Breast epithelium (tissue), 4 donors: ENCODE measurements around the gene DHRS3. TPM values are rescaled to one million over a fixed set of nuclear protein-coding genes. Genes with fewer than 3 reads are reported as not detected.
A peak's percentile ranks its signal among the peaks of the same experiment; 100 is the strongest.
"Not testable (repeated sequence)": the region's sequence is repeated elsewhere in the genome, so short reads cannot be mapped to it uniquely, and the experiment has no call there.

Experiments used
- DNase-seq, 2 donors: peaks; one replicate each; pipeline ENCODE4 v3.0.0-alpha.2; 2019; ENCODE audit warnings: low spot score in 2 of 2
- H3K27ac ChIP-seq, 2 donors: fragments of 200-600 bp; sonication (generic) in 1 of 2; one replicate each; pipeline ENCODE4 v1.5.1; 2016 to 2019; ENCODE audit warnings: mild to moderate bottlenecking in 1 of 2
- H3K27me3 ChIP-seq, 2 donors: fragments of 200-600 bp; sonication (generic) in 1 of 2; one replicate each; pipeline versions ENCODE4 v1.5.1 to v1.6.0; 2017 to 2019; ENCODE audit warnings: control low read depth in 1 of 2, mild to moderate bottlenecking in 1 of 2
- H3K36me3 ChIP-seq: fragments of 200-600 bp; one replicate; pipeline ENCODE4 v1.5.1; 2019
- H3K4me1 ChIP-seq, 2 donors: fragments of 200-600 bp; sonication (generic); one replicate each; pipeline ENCODE4 v1.5.1; 2016 to 2019; ENCODE audit warnings: control low read depth in 1 of 2
- H3K4me3 ChIP-seq, 3 donors: fragments of 200-600 bp; sonication (generic); 1 replicate in 2 of 3; 2 replicates in 1 of 3; pipeline ENCODE4 v1.5.1; 2016 to 2019; ENCODE audit warnings: mild to moderate bottlenecking in 3 of 3, moderate library complexity in 2 of 3
- H3K9me3 ChIP-seq, 2 donors: fragments of 200-600 bp; sonication (generic) in 1 of 2; one replicate each; pipeline ENCODE4 v1.5.1; 2016 to 2019; ENCODE audit warnings: control low read depth in 1 of 2
- POLR2A ChIP-seq: fragments of 450-650 bp; IDR thresholded peaks from one replicate; pipeline ENCODE4 v1.6.1; 2016; ENCODE audit warnings: antibody characterized with exemption, mild to moderate bottlenecking, moderate library complexity
- POLR2AphosphoS5 ChIP-seq, 3 donors: sonication (generic); formaldehyde crosslinking; IDR thresholded peaks; one replicate each; pipeline ENCODE4 v1.6.1; 2017; ENCODE audit warnings: antibody characterized with exemption in 3 of 3
- intact Hi-C: fragments of 100-400 bp; cut with DNase I; formaldehyde crosslinking; loops from one replicate; pipeline ENCODE4 v1.15.1; 2023; ENCODE audit warnings: low total_unique reads
- total RNA-seq, 3 donors: library from RNA; depleted of rRNA; stranded (reverse); fragments of >200 nt; gene quantifications; one replicate each; pipeline ENCODE4 v1.1.0, GENCODE V29; 2016
- TF ChIP-seq, protein P1 (sequence below), 3 donors: fragments of 450-650 bp; IDR thresholded peaks; one replicate each; pipeline ENCODE4 v1.5.1; 2016 to 2017; ENCODE audit warnings: antibody characterized with exemption in 3 of 3, mild to moderate bottlenecking in 3 of 3, moderate library complexity in 3 of 3

DHRS3 gene
- total RNA-seq, 3 donors from 2014 or later, result 109 to 151 (median 117) TPM

DNA sequence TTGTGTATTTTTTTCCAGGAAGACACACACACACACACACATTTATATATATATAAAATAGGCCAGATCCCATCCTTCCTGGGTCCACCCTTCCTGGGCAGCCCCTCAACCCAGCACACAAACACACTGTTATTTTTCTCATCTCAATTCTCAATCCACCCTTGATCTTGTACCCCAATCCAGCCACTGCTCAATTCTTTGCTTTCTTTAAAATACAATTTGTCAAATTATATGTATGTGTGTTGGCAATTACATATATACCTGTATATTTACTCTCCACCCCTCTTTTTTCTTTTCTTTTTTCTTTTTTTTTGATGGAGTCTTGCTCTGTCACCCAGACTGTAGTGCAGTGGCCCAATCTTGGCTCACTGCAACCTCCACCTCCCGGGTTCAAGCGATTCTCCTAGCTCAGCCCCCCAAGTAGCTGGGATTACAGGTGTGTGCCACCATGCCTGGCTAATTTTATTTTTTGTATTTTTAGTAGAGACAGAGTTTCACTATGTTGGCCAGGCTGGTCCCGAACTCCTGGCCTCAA lies 88.3 kb downstream of the DHRS3 start:
- TF ChIP-seq, protein P1, sequence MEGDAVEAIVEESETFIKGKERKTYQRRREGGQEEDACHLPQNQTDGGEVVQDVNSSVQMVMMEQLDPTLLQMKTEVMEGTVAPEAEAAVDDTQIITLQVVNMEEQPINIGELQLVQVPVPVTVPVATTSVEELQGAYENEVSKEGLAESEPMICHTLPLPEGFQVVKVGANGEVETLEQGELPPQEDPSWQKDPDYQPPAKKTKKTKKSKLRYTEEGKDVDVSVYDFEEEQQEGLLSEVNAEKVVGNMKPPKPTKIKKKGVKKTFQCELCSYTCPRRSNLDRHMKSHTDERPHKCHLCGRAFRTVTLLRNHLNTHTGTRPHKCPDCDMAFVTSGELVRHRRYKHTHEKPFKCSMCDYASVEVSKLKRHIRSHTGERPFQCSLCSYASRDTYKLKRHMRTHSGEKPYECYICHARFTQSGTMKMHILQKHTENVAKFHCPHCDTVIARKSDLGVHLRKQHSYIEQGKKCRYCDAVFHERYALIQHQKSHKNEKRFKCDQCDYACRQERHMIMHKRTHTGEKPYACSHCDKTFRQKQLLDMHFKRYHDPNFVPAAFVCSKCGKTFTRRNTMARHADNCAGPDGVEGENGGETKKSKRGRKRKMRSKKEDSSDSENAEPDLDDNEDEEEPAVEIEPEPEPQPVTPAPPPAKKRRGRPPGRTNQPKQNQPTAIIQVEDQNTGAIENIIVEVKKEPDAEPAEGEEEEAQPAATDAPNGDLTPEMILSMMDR (IDR thresholded peaks at IDR 0.05), result no peak
- TF ChIP-seq POLR2A (no peak), POLR2AphosphoS5 (IDR thresholded peaks at IDR 0.05) (no peak)
- Histone ChIP-seq H3K9me3 (no peaks in the 10 kb centered on the region), H3K4me3 (no peak overlapping the region), H3K27me3 (no peaks in the 10 kb centered on the region), H3K36me3 (no peaks in the 10 kb centered on the region), H3K4me1 (no peaks in the 10 kb centered on the region), H3K27ac (no peak overlapping the region)
- no peak for DNase-seq
- intact Hi-C loops, result loop anchor here (5.0 kb wide), 1 partner anchor 97 kb away; no protein-coding TSS in a partner anchor

DNA sequence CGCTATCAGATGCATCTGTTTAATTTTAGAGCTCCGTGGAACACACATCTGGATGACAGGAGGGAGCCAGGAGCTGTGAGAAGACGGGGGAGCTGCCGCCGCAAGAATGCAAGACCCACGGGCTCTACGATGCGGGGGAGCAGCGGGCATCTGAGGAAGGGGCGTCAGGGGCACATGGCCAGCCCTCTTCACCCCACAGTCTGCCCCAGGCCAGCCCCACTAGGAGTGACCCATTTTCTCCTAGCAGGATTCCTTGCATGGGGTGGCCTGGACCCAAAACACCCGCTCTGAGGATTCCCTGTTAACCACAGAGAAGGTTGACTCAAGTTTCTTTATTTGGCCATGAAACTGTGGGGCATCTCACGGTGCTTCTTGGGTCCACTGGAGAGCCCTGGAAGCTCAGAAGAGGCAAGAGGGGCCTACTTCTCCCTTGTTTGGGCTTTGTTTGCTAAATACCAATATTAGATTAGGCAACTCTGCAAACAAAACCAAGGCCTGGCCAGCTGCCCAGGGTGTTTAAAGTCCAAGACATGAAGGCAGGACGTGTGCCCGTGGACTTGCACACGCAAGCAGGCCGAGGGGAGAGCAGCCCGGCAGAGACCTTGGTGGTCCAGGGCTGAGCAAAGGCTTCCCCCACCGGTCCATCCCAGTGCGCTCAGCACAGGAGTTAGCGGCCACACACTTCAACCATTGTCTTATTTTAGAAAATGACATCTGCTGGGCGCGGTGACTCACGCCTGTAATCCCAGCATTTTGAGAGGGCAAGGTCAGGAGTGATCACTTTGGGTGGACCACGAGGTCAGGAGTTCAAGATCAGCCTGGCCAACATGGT lies 89.8 kb downstream of the DHRS3 start:
- TF ChIP-seq POLR2AphosphoS5 (IDR thresholded peaks at IDR 0.05), result peak in 1 of 3 donors; percentile 36
- TF ChIP-seq, protein P1 (IDR thresholded peaks at IDR 0.05), result no peak
- TF ChIP-seq POLR2A, result no peak
- Histone ChIP-seq H3K4me3 (no peak overlapping the region), H3K36me3 (no peaks in the 10 kb centered on the region), H3K9me3 (no peaks in the 10 kb centered on the region), H3K4me1 (no peaks in the 10 kb centered on the region), H3K27me3 (no peaks in the 10 kb centered on the region), H3K27ac (peak overlapping the region in 1 of 2 donors; percentile 77)
- DNase-seq, result peak; percentile 65 to 94
- intact Hi-C loops, result loop anchor here (5.0 kb wide), 1 partner anchor 96 kb away; no protein-coding TSS in a partner anchor

DNA sequence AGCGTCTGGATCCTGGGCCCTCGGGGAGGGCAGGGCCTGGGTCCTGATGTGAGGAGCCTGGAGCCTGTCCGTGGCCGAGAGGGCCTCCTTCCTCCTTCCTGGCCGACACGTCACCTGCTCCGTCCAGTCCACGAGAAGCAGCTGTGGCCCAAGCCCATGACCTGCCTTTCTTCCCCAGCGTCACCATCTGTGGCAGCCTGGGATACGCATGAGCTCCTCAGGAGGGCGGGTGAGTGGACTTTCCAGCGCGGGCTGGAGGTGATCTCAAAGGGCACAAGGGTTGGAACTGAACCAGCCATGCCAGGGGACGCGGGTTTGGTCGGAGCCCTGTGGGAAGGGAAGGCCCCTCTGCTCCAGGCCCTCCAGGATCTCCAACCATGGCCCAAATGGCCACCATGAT lies 90.4 kb downstream of the DHRS3 start:
- Histone ChIP-seq H3K27ac (peak overlapping the region in 1 of 2 donors; percentile 77), H3K4me1 (no peaks in the 10 kb centered on the region), H3K9me3 (no peaks in the 10 kb centered on the region), H3K27me3 (no peaks in the 10 kb centered on the region), H3K4me3 (no peak overlapping the region), H3K36me3 (no peaks in the 10 kb centered on the region)
- intact Hi-C loops, result loop anchor here (5.0 kb wide), 1 partner anchor 95 kb away; no protein-coding TSS in a partner anchor
- TF ChIP-seq, protein P1 (IDR thresholded peaks at IDR 0.05), result no peak
- no peak for TF ChIP-seq POLR2A
- TF ChIP-seq POLR2AphosphoS5 (IDR thresholded peaks at IDR 0.05), result no peak
- no peak for DNase-seq

DNA sequence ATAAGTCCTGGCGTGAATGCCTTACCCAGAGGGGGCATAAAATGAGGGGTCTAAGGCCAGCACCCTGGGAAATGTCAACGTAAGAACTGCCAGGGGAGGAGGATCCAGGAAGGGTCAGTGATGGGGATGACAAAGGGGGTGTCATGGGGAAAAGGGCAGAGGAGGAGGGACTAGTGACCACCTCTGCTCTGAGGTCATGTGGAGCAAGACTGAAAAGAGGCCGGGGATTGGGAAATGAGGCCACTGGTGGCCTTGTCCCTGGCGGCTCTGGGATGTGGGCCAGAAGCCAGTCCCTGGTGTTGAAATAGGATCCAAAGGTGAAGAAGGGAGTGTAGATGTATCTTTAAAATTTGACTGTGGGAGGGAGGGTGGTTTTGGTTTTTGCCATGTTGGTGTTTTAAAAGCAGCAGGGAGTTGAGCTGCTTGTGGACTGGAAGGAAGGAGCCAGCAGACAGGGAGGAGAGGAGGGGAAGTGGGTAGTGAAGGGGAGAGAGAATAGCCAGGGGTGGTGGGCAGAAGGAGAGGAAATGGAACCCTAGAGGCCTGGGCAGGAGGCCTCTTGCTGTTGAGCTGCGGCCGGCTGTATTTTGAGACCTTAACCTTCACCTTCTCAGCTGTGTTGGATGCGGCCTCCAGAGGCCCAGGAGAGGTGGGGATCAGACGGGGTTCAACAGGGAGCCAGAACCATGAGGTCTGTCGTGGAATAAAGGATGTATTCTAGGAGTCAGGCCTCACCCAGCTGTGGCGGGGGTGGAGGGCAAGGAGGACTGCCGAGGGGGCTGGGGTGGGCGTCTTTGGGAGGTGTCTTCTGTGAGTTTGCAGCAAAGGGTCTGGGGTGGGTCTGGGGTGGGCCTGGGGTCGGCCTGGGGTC lies 92.5 kb downstream of the DHRS3 start:
- TF ChIP-seq POLR2A (no peak), POLR2AphosphoS5 (IDR thresholded peaks at IDR 0.05) (peak in 2 of 3 donors; percentile 79 to 92)
- Histone ChIP-seq H3K27ac (peak overlapping the region in 1 of 2 donors; percentile 56), H3K27me3 (no peaks in the 10 kb centered on the region), H3K9me3 (no peaks in the 10 kb centered on the region), H3K36me3 (no peaks in the 10 kb centered on the region), H3K4me1 (no peaks in the 10 kb centered on the region), H3K4me3 (no peak overlapping the region)
- intact Hi-C loops, result loop anchor here (5.0 kb wide), 1 partner anchor 93 kb away; no protein-coding TSS in a partner anchor
- no peak for DNase-seq

DNA sequence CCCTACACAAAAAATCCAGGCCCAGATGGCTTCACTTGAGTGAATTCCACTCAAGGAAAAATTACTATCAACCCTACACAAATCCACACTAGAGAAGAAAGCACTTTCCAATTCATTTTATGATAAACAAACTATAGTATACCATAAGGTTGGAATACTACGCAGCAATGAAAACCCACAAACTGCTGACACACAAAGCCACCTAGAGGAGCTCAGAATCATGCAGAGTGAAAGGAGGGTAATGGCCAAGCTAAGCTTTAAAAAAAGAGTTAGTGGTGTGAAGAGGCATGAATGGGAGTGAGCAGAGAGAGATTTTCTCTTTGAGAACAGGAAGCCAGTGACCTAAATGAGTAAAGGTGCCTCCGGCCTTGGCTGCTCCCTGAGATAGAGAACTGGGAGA lies 93.7 kb downstream of the DHRS3 start:
- Histone ChIP-seq H3K4me1 (no peaks in the 10 kb centered on the region), H3K27ac (no peak overlapping the region), H3K27me3 (no peaks in the 10 kb centered on the region), H3K9me3 (no peaks in the 10 kb centered on the region), H3K4me3 (no peak overlapping the region), H3K36me3 (no peaks in the 10 kb centered on the region)
- no peak for DNase-seq
- no peak for TF ChIP-seq POLR2A
- no peak for TF ChIP-seq POLR2AphosphoS5 (IDR thresholded peaks at IDR 0.05)
- TF ChIP-seq, protein P1 (IDR thresholded peaks at IDR 0.05), result no peak
- intact Hi-C loops, result no loop called here

DNA sequence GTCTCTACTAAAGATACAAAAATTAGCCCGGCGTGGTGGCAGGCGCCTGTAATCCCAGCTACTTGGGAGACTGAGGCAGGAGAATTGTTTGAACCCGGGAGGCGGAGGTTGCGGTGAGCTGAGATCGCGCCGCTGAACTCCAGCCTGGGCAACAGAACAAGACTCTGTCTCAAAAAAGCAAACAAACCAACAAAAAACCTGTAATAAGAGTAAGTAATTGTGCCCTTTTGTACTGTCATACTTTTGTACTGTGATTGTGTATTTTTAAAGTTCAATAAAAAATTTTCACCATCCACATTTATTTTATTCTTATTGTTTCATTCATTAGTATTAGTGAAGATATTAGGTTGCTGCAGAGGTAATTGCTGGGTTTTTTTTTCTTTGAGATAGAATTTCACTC lies 95.2 kb downstream of the DHRS3 start:
- H3K4me3 ChIP-seq, H3K9me3 ChIP-seq, H3K36me3 ChIP-seq, H3K27ac ChIP-seq, H3K27me3 ChIP-seq, intact Hi-C loops, H3K4me1 ChIP-seq, DNase-seq: not testable (repeated sequence)
